HCT116 (cell line): ENCODE data around the gene CACNA1E. TPM values are rescaled to one million over a fixed set of nuclear protein-coding genes. Genes with fewer than 3 reads are reported as not detected.

Experiments used
- ATAC-seq: fragments of 200-7000 bp; cut with Tn5 transposase; 2 replicates; pipeline ENCODE4 v1.9.1; 2020; ENCODE audit warnings: mild to moderate bottlenecking, moderate library complexity
- BruUV-seq: library from RNA; stranded (reverse); fragments of 400-500 nt; replicated peaks from 2 replicates; lab custom pipeline; 2021; lab: Mats Ljungman, UMichigan
- CTCF ChIA-PET: fragments of 300-600 bp; sonication (Branson Sonifier 250); formaldehyde crosslinking; loops from one replicate; lab custom pipeline; 2021; ENCODE audit warnings: antibody characterized with exemption; lab: Charles Lee
- POLR2A ChIA-PET: fragments of 300-600, 350-600 bp; sonication (Branson Sonifier 250); formaldehyde crosslinking; loops from one replicate; lab custom pipeline; 2021; ENCODE audit warnings: antibody characterized with exemption; lab: Charles Lee
- RAD21 ChIA-PET, 2 experiments: fragments of 300-600 bp; sonication (Branson Sonifier 250); formaldehyde crosslinking; loops; one replicate each; lab custom pipeline; 2023; ENCODE audit warnings: low total read pairs in 2 of 2; ENCODE audit not compliant: uncharacterized antibody in 2 of 2, unreplicated experiment in 2 of 2, low non-redundant PET in 1 of 2; lab: Charles Lee
- DNase-seq: peaks from one replicate; pipeline ENCODE4 v3.0.0-alpha.2; 2010; ENCODE audit warnings: low read depth, low spot score
- H2AFZ ChIP-seq: fragments of 200-600 bp; shearing (Covaris generic), sonication (generic); 2 replicates; pipeline ENCODE4 v1.6.1; 2017; ENCODE audit warnings: low read depth, mixed run types, mixed read lengths, antibody characterized with exemption, low read length; ENCODE audit not compliant: poor library complexity, severe bottlenecking
- H3K27ac ChIP-seq: 2 replicates; pipeline ENCODE4 v1.5.1; 2012; ENCODE audit warnings: low read depth, low read length
- H3K27me3 ChIP-seq: fragments of 200-600 bp; sonication (generic); 2 replicates; pipeline ENCODE4 v1.6.1; 2016; ENCODE audit warnings: mixed run types, low read length, mixed read lengths; ENCODE audit not compliant: insufficient read depth
- H3K36me3 ChIP-seq, 2 experiments: fragments of 200-500 bp in 1 of 2; fragments of 200-600 bp in 1 of 2; sonication (Bioruptor generic) in 1 of 2; sonication (generic) in 1 of 2; 2 replicates each; pipeline versions ENCODE4 v1.5.1 to v1.6.1; 2014 to 2016; ENCODE audit warnings: low read length in 2 of 2, inconsistent platforms in 1 of 2, mixed read lengths in 1 of 2, mixed run types in 1 of 2; ENCODE audit not compliant: insufficient read depth in 2 of 2, control insufficient read depth in 1 of 2
- H3K4me1 ChIP-seq, 2 experiments: fragments of 200-600 bp in 1 of 2; sonication (generic) in 1 of 2; 2 replicates each; pipeline versions ENCODE4 v1.5.1 to v1.6.1; 2012 to 2017; ENCODE audit warnings: low read length in 2 of 2, inconsistent platforms in 1 of 2, mild to moderate bottlenecking in 1 of 2, mixed read lengths in 1 of 2, mixed run types in 1 of 2, moderate library complexity in 1 of 2; ENCODE audit not compliant: insufficient read depth in 2 of 2, control insufficient read depth in 1 of 2
- H3K4me2 ChIP-seq: fragments of 200-600 bp; sonication (generic); 2 replicates; pipeline ENCODE4 v1.6.1; 2017; ENCODE audit warnings: mixed run types, low read length, mixed read lengths
- H3K4me3 ChIP-seq, 2 experiments: fragments of 200-600 bp in 1 of 2; sonication (generic) in 1 of 2; replicated peaks in 1 of 2; 2 replicates each; pipeline ENCODE4 v1.5.1; 2011 to 2016; ENCODE audit warnings: low read length in 2 of 2, control low read depth in 1 of 2, low read depth in 1 of 2, mild to moderate bottlenecking in 1 of 2, mixed read lengths in 1 of 2, mixed run types in 1 of 2
- H3K79me2 ChIP-seq: fragments of 200-600 bp; sonication (generic); 2 replicates; pipeline ENCODE4 v1.6.1; 2017; ENCODE audit warnings: mild to moderate bottlenecking, mixed run types, low read length, moderate library complexity, mixed read lengths; ENCODE audit not compliant: insufficient read depth
- H3K9ac ChIP-seq: fragments of 200-600 bp; sonication (generic); 2 replicates; pipeline ENCODE4 v1.6.1; 2016; ENCODE audit warnings: low read length, mixed read lengths
- H3K9me2 ChIP-seq: fragments of 200-600 bp; sonication (generic), shearing (Covaris generic); 2 replicates; pipeline ENCODE4 v1.6.1; 2017; ENCODE audit warnings: mixed run types, mild to moderate bottlenecking, moderate library complexity; ENCODE audit not compliant: insufficient read depth
- H3K9me3 ChIP-seq, 2 experiments: fragments of 200-500 bp in 1 of 2; fragments of 200-600 bp in 1 of 2; sonication (Bioruptor generic) in 1 of 2; sonication (generic) in 1 of 2; 2 replicates each; pipeline ENCODE4 v1.6.1; 2014 to 2017; ENCODE audit warnings: low read length in 2 of 2, mixed read lengths in 2 of 2, inconsistent platforms in 1 of 2, low read depth in 1 of 2, mild to moderate bottlenecking in 1 of 2, mixed run types in 1 of 2, moderate library complexity in 1 of 2; ENCODE audit not compliant: control insufficient read depth in 1 of 2, insufficient read depth in 1 of 2
- H4K20me1 ChIP-seq: fragments of 200-600 bp; sonication (generic), shearing (Covaris generic); 2 replicates; pipeline ENCODE4 v1.6.1; 2017; ENCODE audit warnings: mixed run types, mild to moderate bottlenecking, moderate library complexity; ENCODE audit not compliant: insufficient read depth
- ATF3 ChIP-seq: IDR thresholded peaks from 2 replicates; pipeline ENCODE4 v1.6.1; 2012
- CBX3 ChIP-seq: IDR thresholded peaks from 2 replicates; pipeline ENCODE4 v1.6.1; 2012; ENCODE audit warnings: low read depth
- CEBPB ChIP-seq: IDR thresholded peaks from 2 replicates; pipeline ENCODE4 v1.6.1; 2012; ENCODE audit warnings: low read depth
- ELF1 ChIP-seq: IDR thresholded peaks from 2 replicates; pipeline ENCODE4 v1.6.1; 2012; ENCODE audit warnings: low read depth, borderline replicate concordance
- EZH2 ChIP-seq: fragments of 200-600 bp; sonication (generic); IDR thresholded peaks from 2 replicates; pipeline ENCODE4 v1.6.1; 2017; ENCODE audit warnings: antibody characterized with exemption, mixed run types
- EZH2phosphoT487 ChIP-seq: fragments of 200-600 bp; IDR thresholded peaks from 2 replicates; pipeline ENCODE4 v1.6.1; 2018; ENCODE audit warnings: antibody characterized with exemption, borderline replicate concordance
- JUND ChIP-seq: IDR thresholded peaks from 2 replicates; pipeline ENCODE4 v1.6.1; 2012
- MAX ChIP-seq: IDR thresholded peaks from 2 replicates; pipeline ENCODE4 v1.6.1; 2012
- POLR2A ChIP-seq: IDR thresholded peaks from 2 replicates; pipeline ENCODE4 v1.7.0; 2011; ENCODE audit warnings: borderline replicate concordance; ENCODE audit not compliant: insufficient read depth, insufficient read length; ENCODE audit errors: extremely low read depth
- POLR2AphosphoS5 ChIP-seq: IDR thresholded peaks from 2 replicates; pipeline ENCODE4 v1.6.1; 2011; ENCODE audit warnings: mild to moderate bottlenecking, low read depth, low read length, moderate library complexity
- RAD21 ChIP-seq: IDR thresholded peaks from 2 replicates; pipeline ENCODE4 v1.6.1; 2012; ENCODE audit warnings: low read depth, mild to moderate bottlenecking
- SP1 ChIP-seq: IDR thresholded peaks from 2 replicates; pipeline ENCODE4 v1.6.1; 2012; ENCODE audit warnings: low read depth
- SRF ChIP-seq: IDR thresholded peaks from 2 replicates; pipeline ENCODE4 v1.6.1; 2012; ENCODE audit warnings: low read depth
- TCF7L2 ChIP-seq: IDR thresholded peaks from 2 replicates; pipeline ENCODE4 v1.7.0; 2011; ENCODE audit warnings: borderline replicate concordance, inconsistent platforms; ENCODE audit not compliant: insufficient read depth, insufficient read length; ENCODE audit errors: extremely low read depth
- YY1 ChIP-seq: IDR thresholded peaks from 2 replicates; pipeline ENCODE4 v1.6.1; 2011; ENCODE audit warnings: low read length, low read depth, moderate library complexity, mild to moderate bottlenecking; ENCODE audit not compliant: insufficient replicate concordance; ENCODE audit errors: extremely low read depth
- ZBTB33 ChIP-seq: IDR thresholded peaks from 2 replicates; pipeline ENCODE4 v1.6.1; 2011; ENCODE audit warnings: mild to moderate bottlenecking, low read length, moderate library complexity; ENCODE audit not compliant: insufficient replicate concordance; ENCODE audit errors: extremely low read depth
- ZNF274 ChIP-seq: fragments of 200-500 bp; sonication (Bioruptor generic); IDR thresholded peaks from 2 replicates; pipeline ENCODE4 v1.6.1; 2014; ENCODE audit warnings: mild to moderate bottlenecking, low read depth, low read length, inconsistent platforms
- intact Hi-C: fragments of 100-400 bp; cut with micrococcal nuclease; formaldehyde crosslinking; loops from 2 replicates; pipeline ENCODE4 v1.10.0; 2022
- total RNA-seq: library from RNA; stranded (reverse); gene quantifications from one replicate; pipeline ENCODE4 v1.2.1, GENCODE V29; 2021; ENCODE audit not compliant: unreplicated experiment

CACNA1E gene
- total RNA-seq, 1 experiment from 2014 or later: 0.02 TPM

- DNase-seq: no peak
- H3K27me3 ChIP-seq: peaks cover 47% of the 10 kb centered on the region
- ATAC-seq: no peak
- no peak overlapping the region for H3K9ac ChIP-seq
- H3K27ac ChIP-seq: no peak overlapping the region
- TF ChIP-seq TCF7L2 (no peak), JUND (no peak), CEBPB (no peak), ATF3 (no peak), SRF (no peak), ZBTB33 (no peak), EZH2 (no peak), YY1 (no peak), MAX (no peak), POLR2AphosphoS5 (no peak), EZH2phosphoT487 (no peak), ELF1 (no peak), ZNF274 (no peak), SP1 (no peak), POLR2A (no peak), CBX3 (no peak), RAD21 (no peak)
- no peaks in the 10 kb centered on the region for H3K79me2 ChIP-seq
- no TSS peak for BruUV-seq
- no peaks in the 10 kb centered on the region for H4K20me1 ChIP-seq
- no peak overlapping the region for H3K4me2 ChIP-seq
- intact Hi-C loops: no loop called here
- peaks cover 0 to 5% of the 10 kb centered on the region in 2 experiments; a peak in 1 of 4 replicates for H3K4me1 ChIP-seq
- H3K9me3 ChIP-seq: no peaks in the 10 kb centered on the region
- no peaks in the 10 kb centered on the region for H3K36me3 ChIP-seq
- H3K9me2 ChIP-seq: no peaks in the 10 kb centered on the region
- POLR2A ChIA-PET: no interaction called here
- no peak overlapping the region for H2AFZ ChIP-seq
- CTCF ChIA-PET: no interaction called here
- H3K4me3 ChIP-seq: no peak overlapping the region
- RAD21 ChIA-PET: no interaction called here
Measured at GRCh38 chr1:181643631-181644030, 160.3 kb downstream of the CACNA1E start.
